GM12891 (cell line): ENCODE measurements around the gene TTLL5.
A peak's percentile ranks its signal among the peaks of the same experiment; 100 is the strongest.

ENCODE experiments used
- DNase-seq: peaks from one replicate; pipeline ENCODE4 v3.0.0; 2011; ENCODE audit warnings: low spot score; ENCODE audit not compliant: insufficient read length
- FAIRE-seq: peaks from 2 replicates; lab custom pipeline; 2011; peaks lifted over from hg19 to GRCh38; lab: Jason Lieb, UNC
- PAX5 ChIP-seq: IDR thresholded peaks from 2 replicates; pipeline ENCODE4 v1.6.1; 2011; ENCODE audit warnings: low read length, moderate library complexity, mild to moderate bottlenecking; ENCODE audit not compliant: insufficient read depth, severe bottlenecking
- POLR2A ChIP-seq: IDR thresholded peaks from 2 replicates; pipeline ENCODE4 v1.6.1; 2011; ENCODE audit warnings: low read depth, low read length, control low read depth
- POLR2AphosphoS5 ChIP-seq: IDR thresholded peaks from 2 replicates; pipeline ENCODE4 v1.6.1; 2011; ENCODE audit warnings: low read depth, low read length, control low read depth
- POU2F2 ChIP-seq: IDR thresholded peaks from 2 replicates; pipeline ENCODE4 v1.6.1; 2011; ENCODE audit warnings: low read depth, mild to moderate bottlenecking, control low read depth, low read length, moderate library complexity
- SPI1 ChIP-seq: IDR thresholded peaks from 2 replicates; pipeline ENCODE4 v1.6.1; 2011; ENCODE audit warnings: low read depth, low read length, control low read depth
- TAF1 ChIP-seq: IDR thresholded peaks from 2 replicates; pipeline ENCODE4 v1.6.1; 2011; ENCODE audit warnings: low read depth, low read length, control low read depth

TTLL5 gene

DNA sequence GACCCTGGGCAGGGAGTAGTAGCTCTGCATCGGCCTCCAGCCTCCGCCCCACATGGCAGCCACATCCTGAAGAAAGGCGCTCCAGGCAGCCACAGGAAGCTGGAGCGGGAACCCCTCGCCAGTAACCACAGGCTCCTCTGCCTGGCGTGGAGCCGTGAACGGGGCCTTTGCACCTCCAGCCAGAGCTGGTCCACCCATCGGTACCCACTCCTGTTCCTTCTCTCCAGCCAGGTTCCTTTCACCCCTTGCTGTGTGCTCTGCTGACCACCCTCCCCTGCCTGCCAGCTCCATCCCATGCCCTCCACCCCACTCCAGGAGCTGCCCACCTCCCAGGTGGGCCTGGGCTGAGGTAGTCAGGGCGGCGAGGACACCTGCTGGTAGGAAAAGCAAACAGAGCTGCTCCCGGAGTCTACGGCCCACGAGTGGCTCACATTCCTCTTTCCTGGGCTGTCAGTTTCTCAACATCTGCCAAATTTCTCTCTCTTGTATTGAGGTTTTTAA lies 318.1 kb downstream of the TTLL5 start:
- no peak for DNase-seq
- TF ChIP-seq POLR2AphosphoS5 (no peak), TAF1 (no peak), PAX5 (no peak), POLR2A (no peak), POU2F2 (no peak), SPI1 (no peak)
- FAIRE-seq: peak; percentile 43

DNA sequence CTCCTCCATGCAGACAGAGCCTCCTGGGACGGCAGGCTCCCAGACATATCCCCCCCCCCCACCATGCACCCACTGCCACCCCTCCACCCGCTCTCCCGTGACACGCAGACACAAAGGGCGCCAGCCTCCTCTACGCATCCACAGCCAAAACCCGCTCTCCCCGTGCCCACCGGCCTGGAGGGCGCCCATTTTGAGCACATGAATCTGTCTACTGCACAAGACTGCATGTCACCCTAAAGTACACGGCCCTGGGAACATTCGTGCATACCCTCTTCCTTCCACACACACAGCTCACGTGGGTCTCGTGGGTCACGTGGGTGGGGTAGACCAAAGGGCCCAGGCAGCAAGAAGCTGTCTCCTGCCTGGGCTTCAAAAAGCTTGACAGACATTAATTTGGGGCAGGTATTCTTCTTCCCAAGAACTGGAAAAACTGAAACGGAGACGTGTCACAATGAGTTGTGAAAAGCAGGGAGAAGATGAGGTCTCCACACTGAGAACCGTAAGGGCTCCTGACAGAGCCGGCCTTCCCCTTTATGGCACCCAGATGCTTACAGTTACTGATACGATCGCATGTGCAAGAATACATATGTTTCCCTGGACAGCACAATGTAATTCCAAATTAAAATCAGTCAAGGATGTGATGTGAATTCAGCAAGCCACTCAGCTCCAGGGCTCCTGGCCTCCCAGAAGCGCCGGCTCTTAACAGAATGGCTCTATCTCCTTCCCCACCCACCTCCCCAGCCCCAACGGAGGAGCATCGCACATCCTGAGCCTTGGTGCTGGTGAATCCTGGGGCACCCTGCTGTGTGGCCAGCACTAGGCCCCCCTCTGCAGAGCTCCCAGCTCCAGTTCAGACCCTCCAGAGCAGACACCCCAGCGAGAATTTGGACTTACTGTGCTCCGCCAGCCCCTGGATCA lies 318.9 kb downstream of the TTLL5 start:
- FAIRE-seq (no peak), DNase-seq (no peak)
- TF ChIP-seq PAX5 (no peak), SPI1 (no peak), POLR2AphosphoS5 (no peak), TAF1 (no peak), POLR2A (no peak), POU2F2 (no peak)

DNA sequence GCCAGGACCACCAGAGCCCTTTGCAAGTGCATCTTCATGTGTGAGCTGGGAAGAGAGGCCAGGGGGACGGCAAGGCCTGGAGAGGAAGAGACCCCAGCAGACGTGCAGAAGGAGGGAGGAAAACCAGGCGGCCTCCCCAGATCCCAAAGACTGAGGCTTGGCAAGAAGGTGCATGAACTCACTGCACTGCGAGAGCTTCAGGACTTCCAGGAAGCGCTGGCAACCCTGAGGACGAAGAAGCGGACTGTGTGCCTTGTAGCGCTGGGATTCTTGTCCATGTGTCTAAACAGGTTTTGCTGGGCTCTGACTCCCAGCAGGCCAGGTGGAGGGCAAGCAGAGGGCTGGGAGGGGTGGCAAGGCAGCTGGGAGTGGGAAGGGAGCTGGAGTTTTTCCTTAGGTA lies 319.8 kb downstream of the TTLL5 start:
- DNase-seq (no peak), FAIRE-seq (no peak)
- no peak for TF ChIP-seq POU2F2
- TF ChIP-seq POLR2AphosphoS5: no peak
- no peak for TF ChIP-seq TAF1
- TF ChIP-seq PAX5: no peak

DNA sequence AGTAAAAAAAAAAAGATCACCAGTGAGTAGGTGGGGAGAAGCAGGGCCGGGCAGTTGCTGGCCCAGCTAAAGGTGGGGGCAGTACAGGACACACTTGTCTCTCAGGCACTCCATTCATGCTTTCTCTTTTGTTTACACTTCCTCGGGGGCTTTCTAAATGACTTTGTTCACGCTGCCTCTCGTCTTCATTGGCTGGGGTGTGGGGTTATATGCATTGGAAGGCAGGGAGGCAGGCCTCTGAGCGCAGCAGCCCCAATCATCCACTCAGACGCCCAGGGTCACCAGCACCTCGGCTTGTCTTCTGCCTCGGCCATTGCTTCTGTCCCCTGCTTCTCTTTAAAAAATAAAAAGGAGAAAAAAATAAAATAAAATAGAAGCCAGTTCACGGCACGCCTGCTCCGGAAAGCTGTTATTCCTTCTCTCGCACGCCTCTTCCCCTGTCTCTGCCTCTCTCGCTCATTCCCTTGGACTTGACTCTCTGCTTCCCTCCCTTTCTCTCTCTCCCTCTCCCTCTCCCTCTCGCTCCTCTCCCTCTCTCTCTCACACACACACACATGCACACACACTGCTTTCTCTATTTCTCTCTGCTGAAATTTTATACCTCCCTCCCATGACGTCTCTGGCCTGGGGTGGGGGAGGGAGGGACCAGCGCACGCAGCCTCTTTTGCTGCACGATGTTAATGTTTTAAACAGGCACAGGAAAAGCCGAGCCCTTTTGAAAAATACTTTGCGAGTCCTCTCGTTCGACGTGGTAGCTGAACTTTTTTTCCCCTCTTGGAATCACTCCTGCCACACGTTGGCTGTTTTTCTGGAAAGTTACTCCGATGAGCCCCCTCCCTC lies 320.6 kb downstream of the TTLL5 start, which contains the start of gene TGFB3:
TSS of gene TGFB3 (minus strand) at position 570 of the 840 bp plus-strand sequence. CDS start 1,102 bp downstream, outside the sequence.
- FAIRE-seq (peak; percentile 91), DNase-seq (peak; percentile 69)
- TF ChIP-seq SPI1 (peak; percentile 72), POLR2A (0 out of 2 replicates have a peak, but pooled peaks have one; percentile 31), POLR2AphosphoS5 (no peak), POU2F2 (peak; percentile 91)

DNA sequence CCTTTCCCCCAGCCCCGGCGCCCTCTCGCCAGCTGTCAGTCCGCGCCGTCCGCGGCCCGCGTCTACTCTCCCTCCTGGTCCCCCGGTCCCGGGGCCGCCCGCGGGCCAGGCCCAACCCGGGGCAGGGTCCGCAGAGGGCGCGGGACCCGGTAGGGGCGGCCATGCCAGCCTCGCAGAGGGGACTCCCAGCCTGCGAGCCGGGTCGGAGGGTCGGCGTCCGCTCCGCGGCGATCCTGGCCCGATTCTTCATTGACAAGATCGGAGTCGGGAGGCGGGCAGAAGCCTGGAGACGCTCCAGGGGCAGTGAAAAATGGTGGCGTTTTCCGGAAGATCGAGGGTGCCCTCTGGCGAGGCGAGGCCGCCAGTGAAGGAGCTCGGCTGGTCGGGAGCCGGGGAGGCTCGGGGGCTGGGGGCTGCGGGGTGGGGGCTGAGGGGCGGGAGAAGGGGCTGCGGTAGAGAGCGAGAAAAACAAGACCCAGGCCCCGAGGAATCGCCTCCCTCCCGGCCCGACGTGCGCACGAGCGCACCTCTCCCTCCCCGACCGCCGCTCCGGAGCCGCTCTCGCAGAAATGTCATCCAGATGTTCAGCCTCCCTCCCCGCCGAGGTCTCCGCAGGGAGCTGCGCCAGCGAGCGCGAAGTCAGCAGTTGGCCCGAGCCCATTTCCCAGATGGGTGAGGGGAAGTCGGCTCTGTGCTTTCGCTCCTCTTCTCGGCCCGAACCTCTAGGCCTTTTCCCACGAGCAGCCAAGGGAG lies 321.4 kb downstream of the TTLL5 start:
- FAIRE-seq: peak; percentile 82
- peak; percentile 63 for DNase-seq
- TF ChIP-seq POU2F2: no peak

DNA sequence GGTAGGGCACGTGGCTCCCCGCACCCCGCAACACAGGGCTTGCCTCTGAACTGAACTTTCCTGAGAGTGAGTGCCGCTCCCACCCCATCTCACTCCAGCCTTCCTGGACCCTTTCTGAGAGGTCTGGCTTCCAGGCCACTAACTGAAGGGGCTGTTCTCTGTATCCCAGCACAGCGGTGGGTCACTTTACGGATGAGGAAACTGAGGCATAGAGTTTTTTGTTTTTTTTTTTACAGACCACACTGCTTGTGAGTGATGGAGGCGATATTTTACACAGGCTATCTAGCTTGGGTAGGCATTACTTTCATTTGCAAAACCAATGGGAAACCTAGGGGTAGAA lies 321.9 kb downstream of the TTLL5 start:
- TF ChIP-seq POLR2AphosphoS5 (no peak), POU2F2 (no peak), PAX5 (no peak), POLR2A (no peak), TAF1 (no peak), SPI1 (no peak)
- FAIRE-seq (no peak), DNase-seq (no peak)

DNA sequence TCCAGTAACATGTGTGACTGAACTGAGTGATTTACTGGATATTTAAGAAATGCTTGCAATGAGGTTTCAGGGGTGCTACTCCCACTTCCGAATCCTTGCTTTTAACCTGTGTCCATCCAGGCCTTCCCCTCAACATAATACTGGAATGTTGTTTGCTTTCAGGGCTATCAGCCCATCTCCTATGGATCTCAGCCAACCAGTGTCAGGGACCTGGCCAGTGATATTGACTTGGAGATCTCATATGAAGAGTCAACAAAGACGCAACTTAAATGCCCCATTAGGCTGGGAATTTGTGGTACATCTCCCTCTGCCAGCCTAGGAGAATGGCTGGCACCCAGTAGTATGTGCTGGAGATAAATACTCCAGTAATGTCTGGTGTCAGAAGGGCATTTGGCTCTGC lies 323.6 kb downstream of the TTLL5 start:
- DNase-seq (no peak), FAIRE-seq (no peak)
- TF ChIP-seq POLR2A (no peak), POLR2AphosphoS5 (no peak), PAX5 (no peak), POU2F2 (no peak), TAF1 (no peak), SPI1 (no peak)

DNA sequence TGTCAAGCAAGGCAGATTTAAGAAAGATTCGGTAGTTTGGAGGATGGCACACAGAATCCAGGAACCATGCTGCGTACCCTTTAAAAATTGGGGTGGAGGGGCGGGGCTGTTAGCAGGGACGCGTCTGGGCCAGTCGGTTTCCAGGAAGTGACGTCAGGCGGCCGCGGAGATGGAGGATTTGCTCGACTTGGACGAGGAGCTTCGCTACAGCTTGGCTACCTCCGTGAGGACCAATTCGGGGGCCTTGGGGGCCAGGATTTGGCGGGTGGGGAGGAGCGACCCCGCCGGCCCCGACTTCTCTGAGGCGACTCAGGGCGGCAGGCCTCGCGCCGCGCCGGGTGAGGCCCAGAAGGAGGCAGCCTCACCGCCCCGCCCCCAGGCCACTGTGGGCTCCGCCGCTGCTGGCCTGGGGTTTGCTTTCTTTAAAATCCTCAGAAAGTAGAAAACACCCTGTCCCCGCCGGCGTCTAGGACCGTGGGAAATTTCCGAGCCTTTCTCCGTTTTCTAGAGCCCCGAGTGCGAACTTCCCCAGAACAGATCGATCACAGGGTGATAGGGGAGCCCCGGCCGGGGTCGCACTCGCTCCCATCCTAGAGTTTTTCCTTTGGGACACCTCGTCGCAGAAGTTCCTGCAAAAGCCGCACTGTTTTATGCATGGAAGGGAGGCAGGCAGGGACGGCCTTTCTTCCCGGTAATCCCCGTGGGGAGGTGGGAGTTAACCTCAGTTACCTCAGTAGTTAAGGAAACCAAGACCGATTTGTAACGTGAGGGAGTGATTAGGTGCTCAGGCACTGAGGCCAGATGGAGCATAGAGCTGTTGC lies 324.8 kb downstream of the TTLL5 start, which contains the start of gene IFT43:
TSS of gene IFT43 (plus strand) at position 146 of the 821 bp plus-strand sequence. CDS start at position 170, 24 bp downstream.
- FAIRE-seq (peak; percentile 87), DNase-seq (peak; percentile 81)

More for the DNA sequence above, 324.8 kb downstream of the TTLL5 start, which contains the start of gene IFT43:
- no peak for TF ChIP-seq POLR2AphosphoS5
- no peak for TF ChIP-seq SPI1
- no peak for TF ChIP-seq TAF1
- TF ChIP-seq PAX5: no peak
- no peak for TF ChIP-seq POLR2A
- TF ChIP-seq POU2F2: no peak
